NCI-H187 treated with DMSO at 0.1 percent for 48 hours (cell line): Measurements from ENCODE around the gene USP4.
"Not testable (repeated sequence)": the region's sequence is repeated elsewhere in the genome, so short reads cannot be mapped to it uniquely, and the experiment has no call there.

ENCODE experiments used
- DNase-seq: peaks from one replicate; lab custom pipeline; 2025; lab: John Stamatoyannopoulos, UW

The USP4 gene

DNA sequence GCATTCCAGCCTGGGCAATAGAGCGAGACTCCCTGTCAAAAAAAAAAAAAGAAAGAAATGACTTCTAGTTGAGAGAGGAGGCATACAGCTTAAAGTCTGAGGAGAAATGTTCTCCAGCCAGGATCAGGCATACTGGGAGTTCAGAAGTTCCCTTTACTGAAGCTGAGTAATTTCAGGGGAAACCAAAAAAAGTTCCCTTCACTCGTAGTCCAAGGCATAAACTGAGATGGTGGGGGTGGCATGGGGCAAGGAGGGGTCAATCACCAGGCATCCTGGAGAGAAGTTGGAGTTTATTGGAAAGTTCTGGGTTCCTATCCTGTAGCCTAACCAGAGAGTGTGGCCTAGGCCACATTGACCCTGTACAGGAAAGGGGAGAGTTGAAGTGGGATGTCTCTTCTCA, 12.4 kb upstream of the USP4 start:
- no peak for DNase-seq

DNA sequence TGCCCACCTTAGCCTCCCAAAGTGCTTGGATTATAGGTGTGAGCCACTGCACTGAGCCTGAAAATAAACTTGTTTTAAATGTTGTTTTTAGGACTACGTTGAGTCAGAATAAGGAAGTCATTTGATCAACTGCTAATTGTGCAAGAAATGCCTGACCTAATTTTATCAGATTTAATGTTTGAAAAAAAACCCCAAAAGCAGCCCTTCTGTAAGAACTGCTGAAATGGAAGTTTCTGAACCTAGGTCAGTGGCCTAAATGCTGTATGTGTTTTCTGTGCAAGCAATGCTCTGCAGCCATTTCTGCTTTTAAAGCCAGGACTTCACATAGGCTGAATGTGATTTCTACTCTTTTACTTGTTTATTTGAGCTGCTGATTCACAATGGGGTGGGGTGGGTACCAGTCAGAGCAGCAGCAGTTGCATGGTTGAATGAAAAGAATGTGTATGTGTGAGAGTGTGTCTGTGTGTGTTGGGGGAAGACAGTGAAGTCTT, 11.7 kb upstream of the USP4 start:
- no peak for DNase-seq

DNA sequence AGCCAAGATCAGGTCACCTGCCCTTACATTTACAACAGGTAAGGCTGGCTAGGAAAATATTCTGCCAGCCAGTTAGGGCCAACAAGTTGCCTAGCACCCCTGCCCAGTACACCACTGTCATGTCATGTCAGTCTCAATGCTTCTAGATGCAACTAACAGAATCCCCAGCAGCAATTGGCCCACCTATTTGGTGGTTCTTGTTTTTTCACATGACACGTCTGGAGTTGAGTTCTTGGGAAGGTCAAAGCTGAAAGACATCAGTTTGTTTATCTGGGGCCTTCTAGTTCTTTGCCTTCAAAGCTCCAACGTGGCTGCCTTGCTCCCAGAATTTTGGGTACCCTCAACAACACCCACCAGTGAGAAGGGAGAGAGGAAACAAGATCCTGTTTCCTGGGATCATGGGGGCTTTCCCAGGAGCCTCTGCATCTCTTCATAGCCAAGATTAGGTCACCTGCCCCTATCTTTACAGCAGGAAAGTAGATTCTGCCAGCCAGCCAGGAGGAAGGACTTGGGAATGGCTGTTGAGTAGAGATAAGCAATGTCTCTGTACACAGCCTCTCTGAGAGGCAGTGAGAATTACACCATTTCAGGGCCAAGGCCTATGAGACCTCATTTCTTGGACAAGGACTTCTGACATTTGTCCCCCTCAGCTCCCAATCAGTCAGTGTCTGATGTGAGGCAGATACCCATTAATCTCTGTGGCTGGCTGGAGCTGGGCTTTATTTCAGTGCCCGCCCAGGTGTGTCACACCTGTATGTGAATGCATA, 9.7 kb upstream of the USP4 start:
- no peak for DNase-seq

DNA sequence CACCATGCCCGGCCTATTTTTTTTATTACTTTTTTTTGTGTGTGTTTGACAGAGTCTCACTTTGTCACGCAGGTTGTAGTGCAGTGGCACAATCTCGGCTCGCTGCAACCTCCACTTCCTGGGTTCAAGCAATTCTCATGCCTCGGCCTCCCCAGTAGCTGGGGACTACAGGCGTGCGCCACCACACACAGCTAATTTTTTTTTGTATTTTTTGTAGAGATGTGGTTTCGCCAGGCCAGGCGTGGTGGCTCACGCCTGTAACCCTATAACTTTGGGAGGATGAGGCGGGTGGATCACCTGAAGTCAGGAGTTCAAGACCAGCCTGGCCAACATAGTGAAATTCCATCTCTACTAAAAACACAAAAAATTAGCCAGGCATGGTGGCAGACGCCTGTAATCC, 8.5 kb upstream of the USP4 start:
- DNase-seq: not testable (repeated sequence)

GRCh38 chr3:49346797-49347251, 7.0 kb upstream of the USP4 start:
- no peak for DNase-seq

DNA sequence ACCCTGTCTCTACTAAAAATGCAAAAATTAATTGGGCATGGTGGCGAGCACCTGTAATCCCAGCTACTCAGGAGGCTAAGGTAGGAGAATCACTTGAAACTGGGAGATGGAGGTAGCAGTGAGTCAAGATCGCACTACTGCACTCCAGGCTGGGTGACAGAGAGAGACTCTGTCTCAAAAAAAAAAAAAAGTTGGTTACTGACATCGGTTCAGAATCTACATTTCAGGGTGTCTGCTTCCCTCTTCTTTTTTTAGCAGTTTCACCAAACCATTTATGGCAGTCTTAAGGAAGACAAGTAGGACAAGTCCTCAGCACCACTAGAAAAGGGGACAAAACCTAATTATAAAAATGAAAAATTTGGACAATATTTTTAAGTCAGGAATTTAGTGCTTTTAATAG, 3.3 kb upstream of the USP4 start:
- DNase-seq: no peak

DNA sequence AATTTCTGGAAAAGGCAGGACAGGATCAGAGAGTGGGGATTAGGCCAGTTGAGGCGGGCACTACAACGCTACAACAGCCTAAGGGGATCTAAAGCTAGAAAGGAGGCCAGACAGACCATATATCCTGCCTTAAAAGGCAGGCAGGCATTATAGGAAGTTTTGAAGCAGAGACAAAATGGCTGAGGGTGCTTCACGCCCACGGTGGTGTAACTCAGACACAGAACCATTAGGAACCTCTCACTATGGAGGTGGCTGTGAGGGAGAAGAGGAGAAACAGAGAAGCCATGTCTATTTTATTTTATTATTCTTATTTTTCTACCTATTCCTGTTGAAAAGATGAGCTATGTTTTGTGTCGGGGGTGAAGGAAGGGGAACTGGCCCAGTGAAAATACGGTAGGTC, 2.1 kb upstream of the USP4 start:
- DNase-seq: no peak

DNA sequence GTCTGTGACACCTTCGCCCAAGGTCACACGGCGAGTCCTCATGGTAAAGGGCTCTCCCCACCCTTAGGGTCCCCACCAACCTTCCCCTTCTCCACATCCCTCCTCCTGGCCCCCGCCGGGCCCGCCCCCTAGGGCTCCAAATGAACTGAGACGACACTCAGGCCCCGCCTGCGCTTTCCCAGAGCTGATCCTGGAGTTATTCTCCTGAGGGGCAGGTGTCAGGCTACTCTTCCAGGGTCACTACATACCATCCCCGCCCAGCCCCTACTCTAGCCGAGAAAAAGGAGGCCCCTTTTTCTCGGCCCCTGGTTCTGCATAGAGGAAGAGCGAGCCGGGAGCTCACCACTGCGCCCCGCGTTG, 292 bp downstream of the USP4 start:
- DNase-seq: no peak

DNA sequence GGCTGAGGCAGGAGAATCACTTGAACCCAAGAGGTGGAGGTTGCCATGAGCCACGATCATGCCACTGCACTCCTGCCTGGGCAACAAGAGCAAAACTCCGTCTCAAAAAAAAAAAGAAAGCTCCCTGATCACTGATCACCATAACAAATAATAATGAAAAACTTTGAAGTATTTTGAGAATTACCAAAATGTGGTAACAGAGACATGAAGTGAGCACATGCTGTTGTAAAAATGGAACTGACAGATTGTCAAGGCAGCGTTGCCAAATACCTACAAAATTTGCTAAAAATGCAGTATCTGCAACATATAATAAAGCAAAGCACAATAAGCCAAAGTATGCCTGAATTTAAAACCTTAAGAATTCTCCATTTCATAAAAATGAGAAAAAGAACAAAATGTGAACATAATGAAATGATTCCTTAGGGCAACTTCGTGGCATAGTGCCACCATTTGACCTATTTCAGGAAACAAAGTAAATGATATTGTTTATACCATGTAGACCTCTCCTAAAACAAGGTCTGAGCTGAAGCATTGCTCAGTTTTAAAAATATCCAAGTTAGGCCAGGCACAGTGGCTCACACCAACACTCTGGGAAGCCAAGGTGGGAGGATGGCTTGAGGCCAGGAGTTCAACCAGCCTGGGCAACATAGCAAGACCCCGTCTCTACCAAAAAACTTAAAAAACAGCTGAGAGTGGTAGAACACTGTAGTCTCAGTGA, 5.8 kb downstream of the USP4 start:
- no peak for DNase-seq

DNA sequence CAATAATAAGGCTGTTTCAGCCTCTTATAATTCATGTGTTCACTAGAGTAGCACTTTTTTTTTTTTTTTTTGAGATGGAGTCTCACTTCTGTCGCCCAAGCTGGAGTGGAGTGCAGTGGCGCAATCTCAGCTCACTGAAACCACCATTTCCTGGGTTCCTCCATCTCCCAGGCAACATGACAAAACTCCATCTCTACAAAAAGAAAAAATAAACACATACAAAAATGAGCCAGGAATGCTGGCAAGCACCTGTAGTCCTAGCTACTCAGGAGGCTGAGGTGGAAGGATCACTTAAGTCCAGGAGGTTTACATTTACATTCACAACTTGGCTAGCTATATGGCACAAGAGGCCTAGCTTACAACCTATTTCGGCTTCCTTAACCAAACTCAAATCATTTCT, 6.8 kb downstream of the USP4 start:
- no peak for DNase-seq

DNA sequence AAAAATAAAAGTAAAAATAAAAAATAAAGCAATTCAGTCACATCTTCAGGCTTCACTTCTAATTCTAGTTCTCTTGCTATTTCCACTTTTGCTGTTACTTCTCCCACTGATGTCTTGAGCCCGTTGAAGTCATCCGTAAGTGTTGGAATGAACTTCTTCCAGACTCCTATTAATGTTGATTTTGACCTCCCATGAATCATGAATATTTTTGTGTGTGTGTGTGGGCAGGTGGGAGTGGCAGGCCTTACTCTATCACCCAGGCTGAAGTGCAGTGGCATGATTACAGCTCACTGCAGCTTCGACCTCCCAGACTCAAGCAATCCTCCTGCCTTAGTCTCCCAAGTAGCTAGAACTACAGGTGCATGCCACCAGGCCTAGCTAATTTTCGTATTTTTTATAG, 10.7 kb downstream of the USP4 start:
- DNase-seq: no peak

DNA sequence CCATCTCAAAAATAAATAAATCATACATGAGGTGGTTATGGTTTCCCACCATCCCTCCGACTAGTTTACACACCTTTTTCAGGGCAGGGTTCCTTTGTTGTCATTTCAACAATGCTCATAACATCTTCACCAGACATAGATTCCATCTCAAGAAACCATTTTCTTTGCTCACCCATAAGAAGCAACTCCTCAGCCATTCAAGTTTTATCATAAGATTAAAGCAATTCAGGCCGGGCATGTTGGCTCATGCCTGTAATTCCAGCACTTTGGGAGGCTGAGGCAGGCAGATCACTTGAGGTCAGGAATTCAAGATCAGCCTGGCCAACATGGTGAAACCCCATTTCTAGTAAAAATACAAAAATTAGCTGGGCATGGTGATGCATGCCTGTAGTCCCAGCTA, 11.5 kb downstream of the USP4 start:
- DNase-seq: not testable (repeated sequence)

- DNase-seq: no peak
These were observed 12.4 kb downstream of the USP4 start for GRCh38 chr3:49327485-49327884.

DNA sequence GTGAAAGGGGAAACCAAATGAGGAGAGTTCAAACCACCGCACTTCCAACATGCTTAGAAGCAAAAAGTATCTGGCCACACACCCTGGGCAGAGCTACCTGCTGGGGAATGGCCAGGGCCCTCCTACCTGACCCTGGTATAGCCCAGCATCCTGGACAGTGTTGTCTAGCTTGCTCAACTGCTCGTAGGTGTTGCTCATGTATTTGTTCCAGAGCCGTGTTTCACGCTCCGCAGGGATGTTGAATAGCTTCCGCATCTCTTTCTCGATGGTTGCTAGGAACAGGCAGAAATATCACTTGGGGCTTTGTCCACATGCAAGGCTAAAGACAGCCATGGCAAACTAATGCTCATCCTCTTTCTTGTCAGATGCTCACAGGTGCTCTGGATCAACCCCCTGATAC, 15.1 kb downstream of the USP4 start:
- no peak for DNase-seq

DNA sequence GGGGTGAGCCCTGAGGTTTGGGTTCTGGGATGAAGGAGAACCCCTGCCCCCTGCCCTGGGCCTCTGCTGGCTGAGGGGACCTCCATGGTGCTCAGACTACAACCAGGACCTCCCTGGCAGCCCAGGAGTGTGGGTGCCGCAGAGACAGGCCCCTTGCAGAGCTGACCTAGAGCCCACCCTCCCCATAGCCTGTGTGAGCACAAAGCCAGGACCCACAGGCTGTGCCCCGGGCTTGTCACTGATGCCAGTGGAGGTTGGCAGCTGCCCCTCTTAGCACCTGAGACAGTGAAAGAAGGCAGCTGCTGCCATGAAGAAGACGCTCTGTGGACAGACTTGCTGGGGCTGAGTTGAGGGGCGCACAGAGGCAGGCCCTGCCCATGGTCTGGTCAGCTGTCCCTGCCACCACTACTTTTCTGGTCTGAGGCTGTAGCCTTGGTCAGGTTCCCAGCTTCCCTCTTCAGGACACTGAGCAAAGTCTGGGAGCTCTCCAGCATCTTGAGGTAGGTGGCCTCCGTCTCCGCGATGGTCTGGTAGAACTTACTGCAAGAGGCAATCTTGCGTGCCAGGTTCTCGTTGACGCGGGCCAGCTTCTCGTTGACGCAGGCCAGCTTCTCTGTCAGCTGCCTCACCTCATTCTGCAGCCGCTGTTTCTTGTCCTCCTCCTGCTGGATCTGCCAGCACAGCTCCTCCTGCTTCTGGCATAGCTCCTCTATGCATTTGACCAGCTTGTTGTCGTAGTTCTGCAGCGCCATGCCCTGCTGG, 23.0 kb downstream of the USP4 start:
- DNase-seq: no peak

DNA sequence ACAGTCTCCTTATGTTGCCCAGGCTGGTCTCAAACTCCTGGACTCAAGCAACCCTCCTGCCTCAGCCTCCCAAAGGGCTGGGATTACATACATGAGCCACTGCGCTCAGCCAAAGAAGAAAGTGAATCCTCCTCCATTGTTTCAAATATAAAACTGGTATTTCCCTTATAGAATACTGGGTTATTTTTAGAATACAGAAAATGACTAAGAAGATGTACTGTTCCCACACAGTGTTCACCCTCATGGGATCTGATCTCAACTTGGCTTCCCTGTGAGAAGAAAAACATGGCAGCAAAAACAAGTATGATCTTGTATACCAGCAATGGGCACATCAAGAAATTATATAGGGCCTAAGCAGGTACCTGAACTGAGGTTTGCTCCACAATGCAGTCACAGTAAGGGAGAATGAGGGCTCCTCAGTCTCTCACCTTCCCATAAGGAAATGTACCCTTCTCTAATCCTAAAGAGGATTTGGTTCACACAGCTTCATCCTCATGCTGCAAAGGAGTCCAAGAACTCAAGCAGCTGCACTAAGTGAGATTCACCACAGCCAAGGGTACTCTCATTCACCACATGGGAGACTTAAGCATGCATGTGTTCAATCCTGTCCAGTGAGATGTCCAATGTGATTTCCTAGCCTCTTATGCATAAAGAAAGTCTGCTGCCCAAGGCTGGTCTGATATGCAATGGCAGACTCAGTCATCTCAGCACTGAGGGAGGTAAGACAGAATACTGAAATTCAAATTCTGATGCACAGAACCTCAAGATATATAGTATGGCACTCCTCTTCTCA, 25.8 kb downstream of the USP4 start:
- DNase-seq: no peak

DNA sequence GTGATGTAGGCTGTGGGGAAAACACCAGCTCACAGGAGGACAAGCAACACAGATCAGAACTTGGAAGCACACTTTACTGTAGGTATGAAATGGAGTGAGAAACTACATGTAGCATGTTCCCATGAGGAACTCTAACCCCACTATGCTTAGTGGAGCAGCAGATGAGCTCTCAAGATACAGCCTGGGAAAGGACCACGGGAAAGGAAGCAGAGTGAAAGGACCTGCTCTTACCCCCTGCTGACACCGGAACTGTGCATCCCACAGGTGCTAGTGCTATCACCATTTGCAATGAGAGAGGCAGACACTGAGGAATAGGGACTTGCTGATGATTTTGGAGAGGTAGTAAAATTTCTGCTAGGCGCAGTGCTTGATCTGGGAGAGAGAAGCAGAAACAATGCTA, 28.6 kb downstream of the USP4 start:
- no peak for DNase-seq

DNA sequence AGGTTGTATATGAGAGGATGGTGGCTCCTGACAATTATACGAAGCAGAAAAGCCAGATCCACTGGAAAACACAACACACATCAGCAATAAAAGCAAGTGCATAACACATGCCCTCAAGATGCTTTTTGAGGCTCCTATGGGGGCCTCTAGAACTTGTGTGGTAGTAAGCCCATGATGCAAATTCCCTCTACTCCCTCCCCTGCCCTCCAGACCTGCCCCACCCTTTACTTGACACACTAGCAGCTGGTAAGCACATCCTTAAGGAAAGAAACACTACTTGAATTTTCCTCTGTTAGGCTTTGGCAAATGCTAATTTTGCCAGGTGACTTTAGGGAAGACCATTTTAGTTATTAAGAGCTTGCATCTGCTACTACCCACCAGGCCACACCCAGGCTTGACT, 29.2 kb downstream of the USP4 start:
- no peak for DNase-seq

GRCh38 chr3:49305608-49306007, 34.2 kb downstream of the USP4 start:
- no peak for DNase-seq

GRCh38 chr3:49302613-49303012, 37.2 kb downstream of the USP4 start:
- no peak for DNase-seq

DNA sequence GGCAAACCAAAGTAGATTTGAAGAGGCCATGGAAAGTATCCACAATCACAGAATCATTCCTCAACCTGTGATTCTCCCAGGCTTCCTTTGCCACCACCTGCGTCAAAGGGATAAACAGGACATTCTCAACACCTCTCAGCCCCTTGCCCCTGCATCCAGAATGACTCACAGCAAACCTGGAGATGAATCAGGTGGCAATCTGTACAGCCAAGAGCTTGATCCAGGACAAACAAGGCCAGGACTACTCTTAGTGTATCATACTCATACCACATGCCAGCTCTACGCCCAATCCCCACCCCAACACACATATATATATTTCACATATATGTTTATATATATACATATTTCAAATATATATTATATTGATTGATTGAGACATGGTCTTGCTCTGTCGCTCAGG, 39.3 kb downstream of the USP4 start:
- DNase-seq: no peak

- no peak for DNase-seq
These were observed 41.3 kb downstream of the USP4 start for GRCh38 chr3:49298511-49298910.
